PFSK-1 (cell line): Measurements from ENCODE around the gene ZNF507.

Source experiments
- POLR2AphosphoS5 ChIP-seq: IDR thresholded peaks from 2 replicates; pipeline ENCODE4 v1.6.1; 2012; ENCODE audit warnings: low read depth, mild to moderate bottlenecking, control low read depth, low read length, moderate library complexity
- SIN3A ChIP-seq: IDR thresholded peaks from 2 replicates; pipeline ENCODE4 v1.6.1; 2012; ENCODE audit warnings: mild to moderate bottlenecking, low read length, moderate library complexity, borderline replicate concordance; ENCODE audit not compliant: insufficient read depth
- TF ChIP-seq, protein P1 (sequence below), 2 experiments: IDR thresholded peaks; 2 replicates each; pipeline versions ENCODE4 v1.6.1 to v1.8.0; 2011 to 2012; ENCODE audit warnings: low read depth in 2 of 2, low read length in 2 of 2, control low read depth in 1 of 2, inconsistent platforms in 1 of 2, mild to moderate bottlenecking in 1 of 2, moderate library complexity in 1 of 2; ENCODE audit not compliant: insufficient read depth in 1 of 2

DNA sequence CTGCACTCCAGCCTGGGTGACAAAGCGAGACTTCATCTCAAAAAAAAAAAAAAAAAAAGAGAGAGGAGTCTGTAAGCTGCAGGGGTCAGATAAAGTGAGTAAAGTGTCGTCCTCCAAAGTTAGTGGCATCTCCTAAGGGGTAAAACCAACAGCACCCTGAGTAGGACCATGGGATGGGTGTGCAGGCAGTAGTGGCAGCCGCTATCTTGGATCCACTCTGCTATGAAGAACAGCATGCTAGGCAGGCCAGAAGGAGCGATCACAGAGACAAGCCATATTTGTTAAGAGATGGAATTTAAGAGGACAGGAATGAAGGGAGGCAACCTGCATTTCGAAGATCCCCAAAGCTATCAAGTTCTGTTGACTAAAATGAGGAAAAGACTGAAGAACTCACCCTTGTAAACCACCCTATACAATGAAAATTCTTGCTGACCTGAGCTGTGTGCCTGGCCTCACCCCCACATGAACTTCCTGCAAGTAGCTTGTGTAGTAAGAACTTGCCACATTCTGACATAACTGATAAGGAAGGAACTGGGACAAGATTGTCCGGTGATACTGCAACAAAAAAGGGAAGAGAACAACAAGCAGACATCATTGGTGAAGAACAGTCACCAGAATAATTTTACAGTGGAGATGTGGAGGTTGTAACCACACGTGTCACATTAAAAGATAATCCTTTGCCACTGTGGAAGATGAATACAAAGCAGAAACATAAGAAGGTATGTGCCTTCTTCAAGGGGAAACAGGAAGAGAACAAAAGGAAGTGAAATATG lies 76.4 kb downstream of the ZNF507 start:
- TF ChIP-seq, protein P1, sequence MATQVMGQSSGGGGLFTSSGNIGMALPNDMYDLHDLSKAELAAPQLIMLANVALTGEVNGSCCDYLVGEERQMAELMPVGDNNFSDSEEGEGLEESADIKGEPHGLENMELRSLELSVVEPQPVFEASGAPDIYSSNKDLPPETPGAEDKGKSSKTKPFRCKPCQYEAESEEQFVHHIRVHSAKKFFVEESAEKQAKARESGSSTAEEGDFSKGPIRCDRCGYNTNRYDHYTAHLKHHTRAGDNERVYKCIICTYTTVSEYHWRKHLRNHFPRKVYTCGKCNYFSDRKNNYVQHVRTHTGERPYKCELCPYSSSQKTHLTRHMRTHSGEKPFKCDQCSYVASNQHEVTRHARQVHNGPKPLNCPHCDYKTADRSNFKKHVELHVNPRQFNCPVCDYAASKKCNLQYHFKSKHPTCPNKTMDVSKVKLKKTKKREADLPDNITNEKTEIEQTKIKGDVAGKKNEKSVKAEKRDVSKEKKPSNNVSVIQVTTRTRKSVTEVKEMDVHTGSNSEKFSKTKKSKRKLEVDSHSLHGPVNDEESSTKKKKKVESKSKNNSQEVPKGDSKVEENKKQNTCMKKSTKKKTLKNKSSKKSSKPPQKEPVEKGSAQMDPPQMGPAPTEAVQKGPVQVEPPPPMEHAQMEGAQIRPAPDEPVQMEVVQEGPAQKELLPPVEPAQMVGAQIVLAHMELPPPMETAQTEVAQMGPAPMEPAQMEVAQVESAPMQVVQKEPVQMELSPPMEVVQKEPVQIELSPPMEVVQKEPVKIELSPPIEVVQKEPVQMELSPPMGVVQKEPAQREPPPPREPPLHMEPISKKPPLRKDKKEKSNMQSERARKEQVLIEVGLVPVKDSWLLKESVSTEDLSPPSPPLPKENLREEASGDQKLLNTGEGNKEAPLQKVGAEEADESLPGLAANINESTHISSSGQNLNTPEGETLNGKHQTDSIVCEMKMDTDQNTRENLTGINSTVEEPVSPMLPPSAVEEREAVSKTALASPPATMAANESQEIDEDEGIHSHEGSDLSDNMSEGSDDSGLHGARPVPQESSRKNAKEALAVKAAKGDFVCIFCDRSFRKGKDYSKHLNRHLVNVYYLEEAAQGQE (IDR thresholded peaks at IDR 0.05; ENCODE audit: insufficient read depth in 1 of 2, low read depth in 2 of 2, low read length in 2 of 2), result no peak
- no peak for TF ChIP-seq SIN3A
- TF ChIP-seq POLR2AphosphoS5, result no peak
